Brain microvascular endothelial cell (primary cell): ENCODE results near the gene TRPC4AP.

Source experiments
- DNase-seq: peaks from one replicate; pipeline ENCODE4 v3.0.0-alpha.2; 2020
- H3K27ac ChIP-seq: fragments of 250-450 bp; sonication (Bioruptor Pico); 2 replicates; pipeline ENCODE4 v1.5.1; 2020; ENCODE audit warnings: mild to moderate bottlenecking, moderate library complexity
- H3K27me3 ChIP-seq: fragments of 250-450 bp; sonication (Bioruptor Pico); replicated peaks from 2 replicates; pipeline ENCODE4 v1.5.1; 2020; ENCODE audit warnings: mild to moderate bottlenecking
- H3K36me3 ChIP-seq: fragments of 250-450 bp; sonication (Bioruptor Pico); replicated peaks from 2 replicates; pipeline ENCODE4 v1.5.1; 2020; ENCODE audit warnings: mild to moderate bottlenecking
- H3K4me3 ChIP-seq: 2 replicates; pipeline ENCODE4 v1.5.1; 2011; ENCODE audit warnings: low read depth, mild to moderate bottlenecking, control low read depth, low read length, moderate library complexity
- CTCF ChIP-seq: IDR thresholded peaks from 2 replicates; pipeline ENCODE4 v1.5.1; 2011; ENCODE audit warnings: low read depth, mild to moderate bottlenecking, moderate library complexity, low read length, control low read depth, inconsistent platforms; ENCODE audit errors: missing control alignments
- in situ Hi-C: cut with HindIII; loops from 2 replicates; pipeline ENCODE4 v1.10.0; 2017; ENCODE audit warnings: low sequenced_read_pairs, low pct_ligation_motif_present

TRPC4AP gene, protein sequence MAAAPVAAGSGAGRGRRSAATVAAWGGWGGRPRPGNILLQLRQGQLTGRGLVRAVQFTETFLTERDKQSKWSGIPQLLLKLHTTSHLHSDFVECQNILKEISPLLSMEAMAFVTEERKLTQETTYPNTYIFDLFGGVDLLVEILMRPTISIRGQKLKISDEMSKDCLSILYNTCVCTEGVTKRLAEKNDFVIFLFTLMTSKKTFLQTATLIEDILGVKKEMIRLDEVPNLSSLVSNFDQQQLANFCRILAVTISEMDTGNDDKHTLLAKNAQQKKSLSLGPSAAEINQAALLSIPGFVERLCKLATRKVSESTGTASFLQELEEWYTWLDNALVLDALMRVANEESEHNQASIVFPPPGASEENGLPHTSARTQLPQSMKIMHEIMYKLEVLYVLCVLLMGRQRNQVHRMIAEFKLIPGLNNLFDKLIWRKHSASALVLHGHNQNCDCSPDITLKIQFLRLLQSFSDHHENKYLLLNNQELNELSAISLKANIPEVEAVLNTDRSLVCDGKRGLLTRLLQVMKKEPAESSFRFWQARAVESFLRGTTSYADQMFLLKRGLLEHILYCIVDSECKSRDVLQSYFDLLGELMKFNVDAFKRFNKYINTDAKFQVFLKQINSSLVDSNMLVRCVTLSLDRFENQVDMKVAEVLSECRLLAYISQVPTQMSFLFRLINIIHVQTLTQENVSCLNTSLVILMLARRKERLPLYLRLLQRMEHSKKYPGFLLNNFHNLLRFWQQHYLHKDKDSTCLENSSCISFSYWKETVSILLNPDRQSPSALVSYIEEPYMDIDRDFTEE

DNA sequence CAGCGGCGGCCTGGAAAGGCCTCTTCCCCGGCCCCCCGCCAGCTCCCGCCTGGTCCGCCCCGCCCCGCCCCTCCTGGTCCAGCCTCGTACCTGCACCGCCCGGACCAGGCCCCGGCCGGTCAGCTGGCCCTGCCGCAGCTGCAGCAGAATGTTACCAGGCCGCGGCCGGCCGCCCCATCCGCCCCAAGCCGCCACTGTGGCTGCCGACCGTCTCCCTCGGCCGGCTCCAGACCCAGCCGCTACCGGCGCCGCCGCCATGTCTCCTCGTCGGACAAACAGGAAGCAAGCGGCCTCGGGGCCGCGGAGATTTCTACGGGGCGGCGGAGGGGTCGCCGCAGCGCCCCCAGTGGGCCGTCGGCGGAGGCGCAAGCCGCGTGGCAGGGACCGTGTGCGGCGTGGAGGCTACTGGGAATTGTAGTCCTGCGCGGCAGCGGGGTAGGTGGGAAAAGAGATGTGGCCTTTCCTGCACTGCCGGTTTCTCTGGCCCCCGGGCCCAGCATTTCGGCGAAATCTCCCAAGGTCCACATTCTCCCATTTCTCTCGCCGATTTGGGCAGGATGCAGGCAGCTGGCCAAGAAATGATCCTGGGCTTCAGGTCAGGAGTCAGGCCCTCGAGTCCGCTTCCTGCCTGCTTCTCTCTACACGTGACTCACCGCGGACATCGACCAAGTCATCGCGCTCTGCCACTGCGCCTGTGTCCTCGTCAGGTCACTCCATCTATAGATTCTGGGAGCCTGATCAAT is at the start of gene TRPC4AP:
Gene TRPC4AP (minus strand): TSS at position 284 of the 743 bp plus-strand sequence. CDS start 26 bp downstream, at position 258.
- Histone ChIP-seq H3K27me3 (no peaks in the 10 kb centered on the region), H3K27ac (peak within 1 kb of the TSS; percentile 95), H3K4me3 (peak within 1 kb of the TSS; percentile 98), H3K36me3 (peaks cover 2% of the 10 kb centered on the region)
- DNase-seq = peak; percentile 74
- in situ Hi-C loops = no loop called here
- TF ChIP-seq CTCF = peak; percentile 74

GRCh38 chr20:35135867-35136586 is 43.4 kb upstream of the TRPC4AP start:
- peak overlapping the region; percentile 51 for H3K27ac ChIP-seq

DNA sequence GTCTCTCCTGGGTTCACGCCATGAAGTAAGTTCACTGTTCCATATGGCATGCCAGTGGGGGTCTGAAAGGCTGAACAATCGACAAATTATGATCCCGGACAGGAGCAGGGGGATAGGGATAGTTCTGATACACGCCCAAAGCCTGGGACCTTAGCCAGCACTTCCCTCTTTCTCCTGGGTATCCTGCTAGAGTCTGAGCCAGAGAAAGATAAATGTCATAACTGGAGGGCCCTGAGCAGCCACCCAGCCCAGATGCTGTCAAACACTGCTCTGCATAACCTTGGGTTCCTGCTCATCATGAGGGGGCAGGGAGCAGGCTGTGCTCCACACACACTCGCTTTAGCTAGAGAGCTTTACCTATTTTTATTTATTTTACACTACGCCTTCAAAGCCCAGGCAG is 42.3 kb upstream of the TRPC4AP start:
- TF ChIP-seq CTCF = no peak
- H3K27ac ChIP-seq = no peak overlapping the region
- in situ Hi-C loops = no loop called here
- no peak overlapping the region for H3K4me3 ChIP-seq
- peaks cover 23% of the 10 kb centered on the region for H3K36me3 ChIP-seq
- DNase-seq = no peak
- H3K27me3 ChIP-seq = no peaks in the 10 kb centered on the region

More at GRCh38 chr20:35135867-35136586, 43.4 kb upstream of the TRPC4AP start:
- TF ChIP-seq CTCF = no peak
- DNase-seq = no peak
- peaks cover 20% of the 10 kb centered on the region for H3K36me3 ChIP-seq
- in situ Hi-C loops = no loop called here
- no peaks in the 10 kb centered on the region for H3K27me3 ChIP-seq
- H3K4me3 ChIP-seq = no peak overlapping the region

DNA sequence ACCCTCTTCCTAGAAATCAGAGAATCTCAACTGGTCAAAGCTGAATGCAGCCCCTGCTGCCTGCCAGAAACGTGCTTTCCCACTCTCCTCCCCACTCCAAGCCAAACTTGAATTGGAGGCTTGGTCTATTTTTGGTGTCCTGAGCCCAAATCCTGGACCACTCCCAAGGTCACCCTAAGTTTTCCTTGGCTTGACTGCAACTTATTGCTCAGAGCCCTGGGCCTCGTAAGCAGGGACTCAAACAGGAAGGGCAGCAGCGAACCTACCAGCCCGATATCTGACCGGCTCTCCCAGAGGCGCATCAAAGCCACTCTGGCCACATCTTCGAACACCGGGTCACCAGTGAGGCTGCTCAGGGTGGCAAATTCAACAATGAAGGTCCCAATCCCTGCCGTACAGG is 41.9 kb upstream of the TRPC4AP start:
- Histone ChIP-seq H3K4me3 (no peak overlapping the region), H3K27ac (no peak overlapping the region), H3K36me3 (peaks cover 23% of the 10 kb centered on the region), H3K27me3 (no peaks in the 10 kb centered on the region)
- DNase-seq = no peak
- TF ChIP-seq CTCF = no peak
- in situ Hi-C loops = no loop called here

GRCh38 chr20:35133735-35134134 is 41.1 kb upstream of the TRPC4AP start:
- no peak overlapping the region for H3K27ac ChIP-seq
- no peak overlapping the region for H3K4me3 ChIP-seq
- peaks cover 23% of the 10 kb centered on the region for H3K36me3 ChIP-seq
- H3K27me3 ChIP-seq = no peaks in the 10 kb centered on the region
- no peak for TF ChIP-seq CTCF
- in situ Hi-C loops = no loop called here
- no peak for DNase-seq
